Activated CD4-positive, alpha-beta memory T cell treated with anti-CD3 and anti-CD28 coated beads for 36 hours (primary cell): ENCODE results near the gene LMO3. TPM values are rescaled to one million over a fixed set of nuclear protein-coding genes. Genes with fewer than 3 reads are reported as not detected.

Experiments
- CTCF ChIA-PET: fragments of 350-600 bp; sonication (Branson Sonifier 250); formaldehyde crosslinking; loops from one replicate; lab custom pipeline; 2021; ENCODE audit warnings: antibody characterized with exemption, inconsistent platforms; lab: Charles Lee
- POLR2A ChIA-PET: fragments of 350-600 bp; sonication (Branson Sonifier 250); formaldehyde crosslinking; loops from one replicate; lab custom pipeline; 2021; ENCODE audit warnings: antibody characterized with exemption; lab: Charles Lee
- DNase-seq: peaks from one replicate; pipeline ENCODE4 v3.0.0-alpha.2; 2020
- H3K27ac Mint-ChIP-seq: one replicate; pipeline ENCODE4 v1.8.0; 2021; ENCODE audit warnings: mixed read lengths
- H3K27me3 Mint-ChIP-seq: one replicate; pipeline ENCODE4 v1.8.0; 2021; ENCODE audit warnings: mixed read lengths
- H3K36me3 Mint-ChIP-seq: one replicate; pipeline ENCODE4 v1.8.0; 2021; ENCODE audit warnings: mixed read lengths
- H3K4me1 Mint-ChIP-seq: one replicate; pipeline ENCODE4 v1.8.0; 2021; ENCODE audit warnings: low read depth, mixed read lengths
- H3K4me3 Mint-ChIP-seq: one replicate; pipeline ENCODE4 v1.8.0; 2021; ENCODE audit warnings: mild to moderate bottlenecking, mixed read lengths
- H3K9me3 Mint-ChIP-seq: one replicate; pipeline ENCODE4 v1.8.0; 2021; ENCODE audit warnings: mixed read lengths
- intact Hi-C: fragments of 100-400 bp; cut with micrococcal nuclease; formaldehyde crosslinking; loops from one replicate; pipeline ENCODE4 v1.15.1; 2023
- total RNA-seq, 2 experiments: library from RNA; stranded (reverse); gene quantifications; one replicate each; pipeline ENCODE4 v1.2.3, GENCODE V29; 2021

Gene LMO3
- total RNA-seq, 2 experiments from 2014 or later: not detected

DNA sequence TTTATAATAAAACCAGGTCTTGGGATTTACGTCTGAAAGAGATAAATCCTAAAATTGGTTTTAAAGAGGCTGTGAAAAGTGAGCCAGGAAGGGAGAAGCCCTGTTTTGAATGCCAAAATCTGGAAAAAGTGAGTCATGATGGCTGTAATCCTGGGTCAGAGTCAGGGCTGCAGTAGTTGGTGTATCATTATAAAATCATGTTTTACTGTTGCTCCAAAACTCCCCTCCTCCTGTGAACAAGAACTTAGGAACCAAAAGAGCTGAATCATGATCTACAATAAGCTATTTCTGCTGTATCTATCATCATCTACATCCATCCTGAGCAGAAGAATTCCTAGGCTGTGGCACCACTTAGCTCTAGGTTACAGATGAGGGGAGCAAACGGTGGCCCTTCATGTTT, 79.3 kb downstream of the LMO3 start:
- Mint-ChIP-seq H3K9me3 (peaks cover 5% of the 10 kb centered on the region), H3K27me3 (no peaks in the 10 kb centered on the region), H3K4me1 (no peaks in the 10 kb centered on the region), H3K27ac (no peak overlapping the region), H3K4me3 (no peak overlapping the region), H3K36me3 (no peaks in the 10 kb centered on the region)
- intact Hi-C loops: no loop called here
- CTCF ChIA-PET: no interaction called here
- POLR2A ChIA-PET: no interaction called here
- DNase-seq: no peak

GRCh38 chr12:16524378-16524777, 81.6 kb downstream of the LMO3 start:
- Mint-ChIP-seq H3K27me3 (no peaks in the 10 kb centered on the region), H3K9me3 (peaks cover 5% of the 10 kb centered on the region), H3K36me3 (no peaks in the 10 kb centered on the region), H3K4me3 (no peak overlapping the region), H3K4me1 (no peaks in the 10 kb centered on the region), H3K27ac (no peak overlapping the region)
- ChIA-PET POLR2A (no interaction called here), CTCF (no interaction called here)
- DNase-seq: no peak
- intact Hi-C loops: no loop called here

GRCh38 chr12:16523951-16524331, 82.0 kb downstream of the LMO3 start:
- intact Hi-C loops: no loop called here
- no peak for DNase-seq
- CTCF ChIA-PET: no interaction called here
- Mint-ChIP-seq H3K9me3 (peaks cover 5% of the 10 kb centered on the region), H3K4me3 (no peak overlapping the region), H3K27me3 (no peaks in the 10 kb centered on the region), H3K27ac (no peak overlapping the region), H3K36me3 (no peaks in the 10 kb centered on the region), H3K4me1 (no peaks in the 10 kb centered on the region)
- POLR2A ChIA-PET: no interaction called here

DNA sequence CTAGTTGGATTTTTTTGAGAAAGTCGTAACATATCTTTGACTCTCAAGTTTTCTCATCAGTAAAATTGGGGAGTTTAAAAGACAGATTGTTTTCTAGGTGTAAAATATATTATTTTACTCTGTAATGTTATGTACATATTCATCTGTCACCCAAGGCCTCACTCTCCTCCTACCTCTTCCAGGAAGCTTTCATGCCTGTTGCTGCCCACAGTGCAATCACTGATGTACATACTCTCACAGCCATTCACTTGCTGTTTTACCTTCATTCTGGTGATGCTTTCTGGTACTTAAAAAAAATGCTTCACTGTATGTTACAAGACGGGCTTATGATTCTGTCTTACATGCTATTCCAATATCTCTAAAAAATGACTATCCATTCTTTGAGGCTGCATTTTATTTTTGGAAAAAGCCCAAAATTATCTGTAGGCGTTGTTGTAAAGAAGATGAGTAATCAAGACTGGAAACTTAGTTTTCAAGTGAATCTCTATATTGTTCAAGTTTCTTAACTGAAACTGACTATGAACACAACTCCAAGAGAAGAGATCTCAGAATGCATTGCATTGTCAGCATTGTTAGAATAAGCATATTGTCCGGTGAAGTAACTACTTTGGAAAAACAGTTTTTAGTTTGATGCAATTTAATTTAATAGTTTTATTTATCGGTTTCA, 82.5 kb downstream of the LMO3 start:
- Mint-ChIP-seq H3K9me3 (peaks cover 5% of the 10 kb centered on the region), H3K27me3 (no peaks in the 10 kb centered on the region), H3K36me3 (no peaks in the 10 kb centered on the region), H3K4me3 (no peak overlapping the region), H3K27ac (no peak overlapping the region), H3K4me1 (no peaks in the 10 kb centered on the region)
- intact Hi-C loops: no loop called here
- DNase-seq: no peak
- POLR2A ChIA-PET: no interaction called here
- CTCF ChIA-PET: no interaction called here

DNA sequence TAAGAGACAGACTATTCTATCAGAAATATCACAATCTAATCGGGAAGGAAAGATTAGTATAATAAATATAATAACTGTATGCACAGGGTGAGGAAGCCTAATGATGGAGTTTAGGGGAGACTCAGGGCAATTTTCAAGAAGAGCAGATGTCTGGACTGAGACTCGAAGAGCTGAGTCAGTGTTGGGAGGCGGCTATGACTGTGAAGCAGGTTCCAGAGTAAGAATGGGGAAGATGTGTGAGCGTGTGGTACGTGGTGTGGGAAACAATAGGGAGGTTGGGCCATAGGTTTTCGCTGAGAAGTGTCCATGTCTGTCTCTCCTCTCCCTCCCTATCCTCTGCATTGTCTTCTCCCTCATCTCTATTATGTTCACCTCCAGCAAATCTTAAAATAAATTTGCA, 85.6 kb downstream of the LMO3 start:
- no peak overlapping the region for H3K27ac Mint-ChIP-seq
- peaks cover 10% of the 10 kb centered on the region for H3K9me3 Mint-ChIP-seq
- no peak for DNase-seq
- POLR2A ChIA-PET: no interaction called here
- CTCF ChIA-PET: no interaction called here
- no peaks in the 10 kb centered on the region for H3K27me3 Mint-ChIP-seq
- H3K36me3 Mint-ChIP-seq: no peaks in the 10 kb centered on the region
- H3K4me1 Mint-ChIP-seq: no peaks in the 10 kb centered on the region
- intact Hi-C loops: no loop called here
- H3K4me3 Mint-ChIP-seq: no peak overlapping the region

DNA sequence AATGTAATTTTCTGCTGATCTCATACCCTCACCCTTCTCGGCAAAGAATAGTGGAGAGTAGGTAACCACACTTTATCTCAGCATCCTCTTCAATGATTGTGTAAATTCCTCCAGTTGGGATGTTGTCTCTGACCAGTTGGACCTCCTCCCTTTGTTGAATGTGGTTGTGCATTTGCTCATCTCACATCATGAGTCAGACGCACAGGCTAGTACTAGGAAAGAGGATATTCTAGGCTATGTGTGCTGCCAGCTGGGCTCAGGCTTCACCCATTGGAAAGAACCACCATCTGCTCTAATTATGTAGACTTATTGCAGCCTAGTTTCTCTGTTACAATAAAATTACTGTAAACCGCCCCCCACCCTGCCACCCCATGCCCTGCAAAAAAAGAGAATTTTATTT, 90.3 kb downstream of the LMO3 start:
- no peak overlapping the region for H3K27ac Mint-ChIP-seq
- peaks cover 11% of the 10 kb centered on the region for H3K9me3 Mint-ChIP-seq
- DNase-seq: no peak
- CTCF ChIA-PET: no interaction called here
- no peaks in the 10 kb centered on the region for H3K27me3 Mint-ChIP-seq
- POLR2A ChIA-PET: no interaction called here
- H3K36me3 Mint-ChIP-seq: no peaks in the 10 kb centered on the region
- H3K4me3 Mint-ChIP-seq: no peak overlapping the region
- no peaks in the 10 kb centered on the region for H3K4me1 Mint-ChIP-seq
- intact Hi-C loops: no loop called here

DNA sequence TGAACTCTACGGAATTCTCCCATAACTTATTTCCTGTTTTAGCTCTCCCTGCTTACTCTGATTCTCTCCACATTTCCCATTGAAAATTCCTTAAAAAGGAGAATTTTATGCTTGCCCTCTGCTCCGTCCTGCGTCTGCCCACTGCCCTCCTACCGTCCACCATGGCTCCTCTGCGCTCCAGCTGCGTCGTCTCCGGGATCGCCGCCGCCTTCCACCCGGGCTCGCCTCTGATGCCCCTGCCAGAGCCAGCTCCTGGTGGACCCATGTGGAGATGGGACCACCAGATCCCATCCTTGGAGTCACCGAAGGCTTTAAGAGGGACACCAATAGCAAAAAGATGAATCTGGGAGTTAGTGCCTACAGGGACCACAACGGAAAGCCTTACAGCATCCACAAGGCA, 92.7 kb downstream of the LMO3 start:
- Mint-ChIP-seq H3K9me3 (peaks cover 11% of the 10 kb centered on the region), H3K4me1 (no peaks in the 10 kb centered on the region), H3K36me3 (no peaks in the 10 kb centered on the region), H3K27ac (no peak overlapping the region), H3K27me3 (no peaks in the 10 kb centered on the region), H3K4me3 (no peak overlapping the region)
- ChIA-PET POLR2A (no interaction called here), CTCF (no interaction called here)
- intact Hi-C loops: no loop called here
- no peak for DNase-seq

DNA sequence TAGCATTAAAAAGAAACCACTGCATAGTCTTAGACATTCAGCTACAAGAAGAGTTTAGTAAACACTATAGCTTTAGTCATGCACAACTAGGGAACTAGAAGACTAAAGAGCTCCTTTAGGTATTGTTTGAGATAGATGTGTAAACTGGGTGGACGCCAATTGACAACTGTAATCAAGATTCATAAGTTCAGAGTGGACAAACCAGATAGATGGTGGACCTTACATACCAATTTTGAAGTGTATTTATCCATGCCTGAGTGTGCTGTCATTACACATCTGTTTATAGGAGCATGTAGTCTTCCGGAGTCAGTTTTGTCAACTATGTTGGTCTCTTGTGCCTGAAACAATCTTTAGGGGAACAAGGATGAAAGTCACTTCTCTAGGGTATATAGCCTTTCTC, 96.6 kb downstream of the LMO3 start:
- Mint-ChIP-seq H3K9me3 (peaks cover 10% of the 10 kb centered on the region), H3K4me3 (no peak overlapping the region), H3K27me3 (no peaks in the 10 kb centered on the region), H3K27ac (no peak overlapping the region), H3K4me1 (no peaks in the 10 kb centered on the region), H3K36me3 (no peaks in the 10 kb centered on the region)
- ChIA-PET POLR2A (no interaction called here), CTCF (no interaction called here)
- no peak for DNase-seq
- intact Hi-C loops: no loop called here

GRCh38 chr12:16506394-16506793, 99.6 kb downstream of the LMO3 start:
- Mint-ChIP-seq H3K36me3 (no peaks in the 10 kb centered on the region), H3K4me3 (no peak overlapping the region), H3K4me1 (no peaks in the 10 kb centered on the region), H3K9me3 (peaks cover 14% of the 10 kb centered on the region), H3K27ac (no peak overlapping the region), H3K27me3 (no peaks in the 10 kb centered on the region)
- ChIA-PET CTCF (no interaction called here), POLR2A (no interaction called here)
- no peak for DNase-seq
- intact Hi-C loops: no loop called here

DNA sequence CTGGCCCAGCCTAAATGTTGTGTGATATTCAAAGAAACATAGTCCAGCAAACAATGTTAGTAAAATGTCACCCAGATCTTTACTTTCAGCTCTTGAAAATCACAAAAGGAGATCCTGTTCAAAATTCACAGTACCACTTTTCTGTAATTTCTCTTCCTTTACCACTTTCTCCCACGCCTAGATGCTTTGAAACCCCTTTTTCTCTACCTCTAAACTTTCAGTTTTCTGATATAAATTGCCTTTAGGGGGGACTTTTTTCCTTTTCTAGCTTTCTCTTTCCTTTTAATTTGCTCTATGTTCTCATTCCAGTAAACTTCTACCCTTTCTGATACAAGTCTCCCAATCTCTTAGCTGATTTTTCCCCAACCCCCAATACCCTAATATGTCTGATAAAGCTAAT, 101.8 kb downstream of the LMO3 start:
- DNase-seq: no peak
- Mint-ChIP-seq H3K9me3 (peaks cover 14% of the 10 kb centered on the region), H3K36me3 (no peaks in the 10 kb centered on the region), H3K4me3 (no peak overlapping the region), H3K27me3 (no peaks in the 10 kb centered on the region), H3K27ac (no peak overlapping the region), H3K4me1 (no peaks in the 10 kb centered on the region)
- ChIA-PET CTCF (no interaction called here), POLR2A (no interaction called here)
- intact Hi-C loops: no loop called here

DNA sequence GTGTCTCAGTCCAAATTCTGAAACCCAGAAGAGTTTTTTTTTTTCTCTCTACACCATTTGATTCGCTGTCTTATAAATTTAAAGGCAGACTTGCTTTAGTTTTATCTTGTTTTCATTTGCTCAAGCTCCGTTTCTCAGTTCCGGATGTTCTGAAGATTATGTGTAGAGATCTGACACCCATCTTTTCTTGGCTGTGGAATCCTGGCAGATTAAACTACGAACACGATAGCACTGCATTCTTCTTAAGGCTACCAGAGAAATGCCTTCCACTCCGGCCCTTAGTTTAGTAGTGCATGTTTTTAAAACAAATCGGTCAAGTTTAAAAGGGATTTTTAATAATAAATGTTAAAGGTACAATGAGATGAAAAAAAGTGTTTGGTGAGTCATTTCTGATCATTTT, 106.4 kb downstream of the LMO3 start:
- no peak for DNase-seq
- Mint-ChIP-seq H3K36me3 (no peaks in the 10 kb centered on the region), H3K4me1 (no peaks in the 10 kb centered on the region), H3K9me3 (peaks cover 8% of the 10 kb centered on the region), H3K27me3 (no peaks in the 10 kb centered on the region), H3K4me3 (no peak overlapping the region), H3K27ac (no peak overlapping the region)
- CTCF ChIA-PET: no interaction called here
- intact Hi-C loops: no loop called here
- POLR2A ChIA-PET: no interaction called here
